WTC11 (cell line): ENCODE results near the gene CEP63. TPM values are rescaled to one million over a fixed set of nuclear protein-coding genes. Genes with fewer than 3 reads are reported as not detected.

ENCODE experiments used
- ATAC-seq: fragments of 200-7000 bp; cut with Tn5 transposase; 2 replicates; pipeline ENCODE4 v1.10.0; 2021; ENCODE audit warnings: mild to moderate bottlenecking, moderate library complexity
- CTCF ChIA-PET: fragments of 300-600 bp; sonication (Branson Sonifier 250); formaldehyde crosslinking; loops from one replicate; lab custom pipeline; 2021; ENCODE audit warnings: antibody characterized with exemption; lab: Charles Lee
- POLR2A ChIA-PET: fragments of 350-600 bp; sonication (Branson Sonifier 250); formaldehyde crosslinking; loops from one replicate; lab custom pipeline; 2021; ENCODE audit warnings: antibody characterized with exemption; lab: Charles Lee
- DNase-seq: peaks from one replicate; pipeline ENCODE4 v3.0.0; 2021; ENCODE audit warnings: low spot score
- H3K27ac Mint-ChIP-seq: 2 replicates; pipeline ENCODE4 v1.8.0; 2021; ENCODE audit warnings: mixed read lengths
- H3K27me3 Mint-ChIP-seq: 2 replicates; pipeline ENCODE4 v1.8.0; 2021; ENCODE audit warnings: low read depth, mild to moderate bottlenecking, moderate library complexity, mixed read lengths
- H3K36me3 Mint-ChIP-seq: 2 replicates; pipeline ENCODE4 v1.8.0; 2021; ENCODE audit warnings: mixed read lengths
- H3K4me1 Mint-ChIP-seq: 2 replicates; pipeline ENCODE4 v1.8.0; 2022; ENCODE audit warnings: mixed read lengths
- H3K4me3 Mint-ChIP-seq: 2 replicates; pipeline ENCODE4 v1.8.0; 2021; ENCODE audit warnings: mild to moderate bottlenecking, moderate library complexity, mixed read lengths
- H3K9me3 Mint-ChIP-seq: 2 replicates; pipeline ENCODE4 v1.8.0; 2021; ENCODE audit warnings: mixed read lengths
- GABPB1 ChIP-seq: sonication (generic); formaldehyde crosslinking; IDR thresholded peaks from 2 replicates; pipeline ENCODE4 v1.8.1; 2023; ENCODE audit warnings: mild to moderate bottlenecking, missing genetic modification reagents
- GRHL2 ChIP-seq: fragments of 250-450 bp; sonication (Bioruptor Pico); IDR thresholded peaks from 2 replicates; pipeline ENCODE4 v1.8.0; 2022; ENCODE audit warnings: mild to moderate bottlenecking, moderate library complexity; ENCODE audit not compliant: insufficient replicate concordance, severe bottlenecking
- GTF2I ChIP-seq: fragments of 250-450 bp; sonication (Bioruptor Pico); conservative IDR thresholded peaks from 2 replicates; pipeline ENCODE4 v1.4.0; 2021; ENCODE audit warnings: mild to moderate bottlenecking
- JAZF1 ChIP-seq: fragments of 250-450 bp; sonication (Bioruptor Pico); IDR thresholded peaks from 2 replicates; pipeline ENCODE4 v1.9.0; 2021; ENCODE audit warnings: moderate library complexity, mild to moderate bottlenecking, inconsistent platforms
- MYBL2 ChIP-seq: sonication (generic); formaldehyde crosslinking; IDR thresholded peaks from 2 replicates; pipeline ENCODE4 v1.8.1; 2023; ENCODE audit warnings: mild to moderate bottlenecking, moderate library complexity, missing genetic modification reagents
- TEAD4 ChIP-seq: sonication (generic); formaldehyde crosslinking; IDR thresholded peaks from 2 replicates; pipeline ENCODE4 v1.8.0; 2022; ENCODE audit warnings: mild to moderate bottlenecking, missing genetic modification reagents
- TP53 ChIP-seq: sonication (generic); formaldehyde crosslinking; IDR thresholded peaks from 2 replicates; pipeline ENCODE4 v1.8.1; 2023; ENCODE audit warnings: mild to moderate bottlenecking, missing genetic modification reagents
- ZBTB21 ChIP-seq: sonication (generic); formaldehyde crosslinking; IDR thresholded peaks from 2 replicates; pipeline ENCODE4 v1.8.1; 2023; ENCODE audit warnings: mild to moderate bottlenecking, missing genetic modification reagents, borderline replicate concordance
- ZNF219 ChIP-seq: sonication (generic); formaldehyde crosslinking; IDR thresholded peaks from 2 replicates; pipeline ENCODE4 v1.8.0; 2023; ENCODE audit warnings: missing genetic modification reagents, mild to moderate bottlenecking, borderline replicate concordance
- ZNF232 ChIP-seq: sonication (generic); formaldehyde crosslinking; IDR thresholded peaks from 2 replicates; pipeline ENCODE4 v1.8.0; 2022; ENCODE audit warnings: mild to moderate bottlenecking, missing genetic modification reagents
- ZNF317 ChIP-seq: sonication (generic); formaldehyde crosslinking; IDR thresholded peaks from 2 replicates; pipeline ENCODE4 v1.8.1; 2023; ENCODE audit warnings: low read depth, mild to moderate bottlenecking, moderate library complexity, missing genetic modification reagents, borderline replicate concordance
- total RNA-seq: library from RNA; stranded (reverse); gene quantifications from 3 replicates; pipeline ENCODE4 v1.2.3, GENCODE V29; 2021
- TF ChIP-seq, protein P1 (sequence below): sonication (generic); formaldehyde crosslinking; conservative IDR thresholded peaks from 2 replicates; pipeline ENCODE4 v1.8.1; 2023; ENCODE audit warnings: mild to moderate bottlenecking, low read depth, missing genetic modification reagents, moderate library complexity
- TF ChIP-seq, protein P2 (sequence below): sonication (generic); formaldehyde crosslinking; IDR thresholded peaks from 2 replicates; pipeline ENCODE4 v1.8.0; 2023; ENCODE audit warnings: missing genetic modification reagents
- TF ChIP-seq, protein P3 (sequence below): sonication (generic); formaldehyde crosslinking; IDR thresholded peaks from 2 replicates; pipeline ENCODE4 v1.8.1; 2022; ENCODE audit warnings: mild to moderate bottlenecking, moderate library complexity, missing genetic modification reagents
- TF ChIP-seq, protein P4 (sequence below): fragments of 250-450 bp; sonication (Bioruptor Pico); IDR thresholded peaks from 2 replicates; pipeline ENCODE4 v1.8.0; 2021; ENCODE audit warnings: mild to moderate bottlenecking
- TF ChIP-seq, protein P5 (sequence below): sonication (generic); formaldehyde crosslinking; IDR thresholded peaks from 2 replicates; pipeline ENCODE4 v1.8.0; 2023; ENCODE audit warnings: missing genetic modification reagents, mild to moderate bottlenecking, borderline replicate concordance
- TF ChIP-seq, protein P6 (sequence below): fragments of 250-450 bp; sonication (Bioruptor Pico); IDR thresholded peaks from 2 replicates; pipeline ENCODE4 v1.9.0; 2021; ENCODE audit warnings: mild to moderate bottlenecking

The CEP63 gene
- total RNA-seq, 1 experiment from 2014 or later = 28.0 TPM

DNA sequence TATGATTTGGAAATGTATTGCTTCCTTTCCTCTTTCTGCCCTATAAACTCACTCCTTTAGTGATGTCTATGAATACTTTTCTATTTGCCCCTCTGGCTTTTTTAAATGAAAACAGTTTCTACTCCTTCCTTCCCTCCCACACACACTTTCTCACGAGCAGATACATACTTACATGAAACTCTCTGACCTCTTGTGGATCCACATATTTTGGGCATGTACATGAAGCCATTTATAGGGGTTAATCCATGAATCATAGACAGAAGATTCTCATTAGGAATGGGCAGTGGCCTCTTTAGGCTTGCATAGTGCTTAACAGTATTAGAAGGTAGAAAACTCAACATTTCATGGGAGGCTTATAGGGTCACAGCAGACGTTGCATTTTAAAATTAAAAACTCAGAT lies 24.9 kb upstream of the CEP63 start (continued):
- TF ChIP-seq, protein P1, sequence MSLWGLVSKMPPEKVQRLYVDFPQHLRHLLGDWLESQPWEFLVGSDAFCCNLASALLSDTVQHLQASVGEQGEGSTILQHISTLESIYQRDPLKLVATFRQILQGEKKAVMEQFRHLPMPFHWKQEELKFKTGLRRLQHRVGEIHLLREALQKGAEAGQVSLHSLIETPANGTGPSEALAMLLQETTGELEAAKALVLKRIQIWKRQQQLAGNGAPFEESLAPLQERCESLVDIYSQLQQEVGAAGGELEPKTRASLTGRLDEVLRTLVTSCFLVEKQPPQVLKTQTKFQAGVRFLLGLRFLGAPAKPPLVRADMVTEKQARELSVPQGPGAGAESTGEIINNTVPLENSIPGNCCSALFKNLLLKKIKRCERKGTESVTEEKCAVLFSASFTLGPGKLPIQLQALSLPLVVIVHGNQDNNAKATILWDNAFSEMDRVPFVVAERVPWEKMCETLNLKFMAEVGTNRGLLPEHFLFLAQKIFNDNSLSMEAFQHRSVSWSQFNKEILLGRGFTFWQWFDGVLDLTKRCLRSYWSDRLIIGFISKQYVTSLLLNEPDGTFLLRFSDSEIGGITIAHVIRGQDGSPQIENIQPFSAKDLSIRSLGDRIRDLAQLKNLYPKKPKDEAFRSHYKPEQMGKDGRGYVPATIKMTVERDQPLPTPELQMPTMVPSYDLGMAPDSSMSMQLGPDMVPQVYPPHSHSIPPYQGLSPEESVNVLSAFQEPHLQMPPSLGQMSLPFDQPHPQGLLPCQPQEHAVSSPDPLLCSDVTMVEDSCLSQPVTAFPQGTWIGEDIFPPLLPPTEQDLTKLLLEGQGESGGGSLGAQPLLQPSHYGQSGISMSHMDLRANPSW = no peak
- TF ChIP-seq, all 79 proteins: peak for 0

DNA sequence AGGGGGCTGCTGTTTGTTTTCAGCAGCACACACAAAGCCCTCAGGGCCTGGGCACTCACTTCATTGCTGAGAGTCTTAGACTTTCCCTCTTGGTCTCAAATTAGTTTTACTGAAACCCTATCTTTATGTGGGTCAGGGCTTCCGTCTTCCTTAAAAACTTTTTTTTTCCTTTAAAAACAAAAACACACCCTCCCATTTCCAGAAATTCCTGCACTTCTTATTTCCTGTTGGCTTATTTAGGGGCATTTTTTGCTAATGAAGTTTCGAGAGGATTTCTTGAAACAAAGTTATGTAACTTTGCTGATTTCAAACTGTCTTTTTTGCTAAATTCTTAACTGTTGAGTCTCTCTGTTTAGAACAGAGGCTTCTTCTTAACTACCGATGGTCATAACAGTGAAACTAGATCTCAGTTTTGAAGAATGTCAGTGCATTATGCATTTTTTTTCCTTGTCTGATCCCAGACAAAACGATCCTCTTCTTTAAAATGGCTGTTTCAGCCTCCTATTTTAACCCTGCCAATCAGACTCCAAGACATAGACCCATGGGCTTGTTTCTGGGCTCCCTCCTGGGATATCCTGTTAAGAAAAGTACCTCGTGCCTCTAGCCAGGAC lies 23.4 kb upstream of the CEP63 start:
- POLR2A ChIA-PET = no interaction called here
- Mint-ChIP-seq H3K27ac (peak overlapping the region; percentile 44; the same call in 1 of the 2 replicates), H3K36me3 (no peaks in the 10 kb centered on the region), H3K4me1 (peaks cover 35% of the 10 kb centered on the region), H3K4me3 (no peak overlapping the region), H3K9me3 (no peaks in the 10 kb centered on the region), H3K27me3 (no peaks in the 10 kb centered on the region)
- ATAC-seq (no peak), DNase-seq (no peak)
- CTCF ChIA-PET = no interaction called here
- TF ChIP-seq, protein P2, sequence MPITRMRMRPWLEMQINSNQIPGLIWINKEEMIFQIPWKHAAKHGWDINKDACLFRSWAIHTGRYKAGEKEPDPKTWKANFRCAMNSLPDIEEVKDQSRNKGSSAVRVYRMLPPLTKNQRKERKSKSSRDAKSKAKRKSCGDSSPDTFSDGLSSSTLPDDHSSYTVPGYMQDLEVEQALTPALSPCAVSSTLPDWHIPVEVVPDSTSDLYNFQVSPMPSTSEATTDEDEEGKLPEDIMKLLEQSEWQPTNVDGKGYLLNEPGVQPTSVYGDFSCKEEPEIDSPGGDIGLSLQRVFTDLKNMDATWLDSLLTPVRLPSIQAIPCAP (CRISPR knock-in tag) = no peak
- TF ChIP-seq, protein P3, sequence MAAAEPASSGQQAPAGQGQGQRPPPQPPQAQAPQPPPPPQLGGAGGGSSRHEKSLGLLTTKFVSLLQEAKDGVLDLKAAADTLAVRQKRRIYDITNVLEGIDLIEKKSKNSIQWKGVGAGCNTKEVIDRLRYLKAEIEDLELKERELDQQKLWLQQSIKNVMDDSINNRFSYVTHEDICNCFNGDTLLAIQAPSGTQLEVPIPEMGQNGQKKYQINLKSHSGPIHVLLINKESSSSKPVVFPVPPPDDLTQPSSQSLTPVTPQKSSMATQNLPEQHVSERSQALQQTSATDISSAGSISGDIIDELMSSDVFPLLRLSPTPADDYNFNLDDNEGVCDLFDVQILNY = no peak
- TF ChIP-seq GRHL2 (CRISPR knock-in tag) (no peak), ZNF232 (CRISPR knock-in tag) (no peak), TP53 (CRISPR knock-in tag) (no peak), ZNF219 (CRISPR knock-in tag) (no peak), JAZF1 (CRISPR knock-in tag) (no peak), GABPB1 (CRISPR knock-in tag) (no peak), MYBL2 (CRISPR knock-in tag) (no peak), GTF2I (CRISPR knock-in tag) (no peak), ZBTB21 (CRISPR knock-in tag) (no peak), TEAD4 (no peak), ZNF317 (CRISPR knock-in tag) (no peak)
- TF ChIP-seq, protein P4, sequence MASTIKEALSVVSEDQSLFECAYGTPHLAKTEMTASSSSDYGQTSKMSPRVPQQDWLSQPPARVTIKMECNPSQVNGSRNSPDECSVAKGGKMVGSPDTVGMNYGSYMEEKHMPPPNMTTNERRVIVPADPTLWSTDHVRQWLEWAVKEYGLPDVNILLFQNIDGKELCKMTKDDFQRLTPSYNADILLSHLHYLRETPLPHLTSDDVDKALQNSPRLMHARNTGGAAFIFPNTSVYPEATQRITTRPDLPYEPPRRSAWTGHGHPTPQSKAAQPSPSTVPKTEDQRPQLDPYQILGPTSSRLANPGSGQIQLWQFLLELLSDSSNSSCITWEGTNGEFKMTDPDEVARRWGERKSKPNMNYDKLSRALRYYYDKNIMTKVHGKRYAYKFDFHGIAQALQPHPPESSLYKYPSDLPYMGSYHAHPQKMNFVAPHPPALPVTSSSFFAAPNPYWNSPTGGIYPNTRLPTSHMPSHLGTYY (CRISPR knock-in tag) = no peak
- TF ChIP-seq, protein P5, sequence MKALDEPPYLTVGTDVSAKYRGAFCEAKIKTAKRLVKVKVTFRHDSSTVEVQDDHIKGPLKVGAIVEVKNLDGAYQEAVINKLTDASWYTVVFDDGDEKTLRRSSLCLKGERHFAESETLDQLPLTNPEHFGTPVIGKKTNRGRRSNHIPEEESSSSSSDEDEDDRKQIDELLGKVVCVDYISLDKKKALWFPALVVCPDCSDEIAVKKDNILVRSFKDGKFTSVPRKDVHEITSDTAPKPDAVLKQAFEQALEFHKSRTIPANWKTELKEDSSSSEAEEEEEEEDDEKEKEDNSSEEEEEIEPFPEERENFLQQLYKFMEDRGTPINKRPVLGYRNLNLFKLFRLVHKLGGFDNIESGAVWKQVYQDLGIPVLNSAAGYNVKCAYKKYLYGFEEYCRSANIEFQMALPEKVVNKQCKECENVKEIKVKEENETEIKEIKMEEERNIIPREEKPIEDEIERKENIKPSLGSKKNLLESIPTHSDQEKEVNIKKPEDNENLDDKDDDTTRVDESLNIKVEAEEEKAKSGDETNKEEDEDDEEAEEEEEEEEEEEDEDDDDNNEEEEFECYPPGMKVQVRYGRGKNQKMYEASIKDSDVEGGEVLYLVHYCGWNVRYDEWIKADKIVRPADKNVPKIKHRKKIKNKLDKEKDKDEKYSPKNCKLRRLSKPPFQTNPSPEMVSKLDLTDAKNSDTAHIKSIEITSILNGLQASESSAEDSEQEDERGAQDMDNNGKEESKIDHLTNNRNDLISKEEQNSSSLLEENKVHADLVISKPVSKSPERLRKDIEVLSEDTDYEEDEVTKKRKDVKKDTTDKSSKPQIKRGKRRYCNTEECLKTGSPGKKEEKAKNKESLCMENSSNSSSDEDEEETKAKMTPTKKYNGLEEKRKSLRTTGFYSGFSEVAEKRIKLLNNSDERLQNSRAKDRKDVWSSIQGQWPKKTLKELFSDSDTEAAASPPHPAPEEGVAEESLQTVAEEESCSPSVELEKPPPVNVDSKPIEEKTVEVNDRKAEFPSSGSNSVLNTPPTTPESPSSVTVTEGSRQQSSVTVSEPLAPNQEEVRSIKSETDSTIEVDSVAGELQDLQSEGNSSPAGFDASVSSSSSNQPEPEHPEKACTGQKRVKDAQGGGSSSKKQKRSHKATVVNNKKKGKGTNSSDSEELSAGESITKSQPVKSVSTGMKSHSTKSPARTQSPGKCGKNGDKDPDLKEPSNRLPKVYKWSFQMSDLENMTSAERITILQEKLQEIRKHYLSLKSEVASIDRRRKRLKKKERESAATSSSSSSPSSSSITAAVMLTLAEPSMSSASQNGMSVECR (CRISPR knock-in tag) = no peak
- TF ChIP-seq, protein P6, sequence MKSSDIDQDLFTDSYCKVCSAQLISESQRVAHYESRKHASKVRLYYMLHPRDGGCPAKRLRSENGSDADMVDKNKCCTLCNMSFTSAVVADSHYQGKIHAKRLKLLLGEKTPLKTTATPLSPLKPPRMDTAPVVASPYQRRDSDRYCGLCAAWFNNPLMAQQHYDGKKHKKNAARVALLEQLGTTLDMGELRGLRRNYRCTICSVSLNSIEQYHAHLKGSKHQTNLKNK = no peak
